Erythroblast (primary cell): ENCODE results near the gene AGPAT4.
A peak's percentile ranks its signal among the peaks of the same experiment; 100 is the strongest.

Experiments
- DNase-seq, 2 experiments: peaks; one replicate each; lab custom pipeline; 2025; lab: John Stamatoyannopoulos, UW
- GATA1 ChIP-seq: IDR thresholded peaks from 2 replicates; pipeline ENCODE4 v1.6.1; 2011; ENCODE audit warnings: low read depth, mild to moderate bottlenecking, control low read depth, low read length, moderate library complexity
- POLR2A ChIP-seq: IDR thresholded peaks from 2 replicates; pipeline ENCODE4 v1.6.1; 2011; ENCODE audit warnings: mild to moderate bottlenecking, low read length

AGPAT4 gene

GRCh38 chr6:161223646-161224045 is 50.2 kb downstream of the AGPAT4 start:
- DNase-seq = no peak
- TF ChIP-seq POLR2A = no peak
- TF ChIP-seq GATA1 = no peak

GRCh38 chr6:161222706-161223234 is 51.1 kb downstream of the AGPAT4 start:
- no peak for DNase-seq
- TF ChIP-seq POLR2A = no peak

- no peak for DNase-seq
- TF ChIP-seq POLR2A (no peak), GATA1 (no peak)
These were observed 53.5 kb downstream of the AGPAT4 start for GRCh38 chr6:161220346-161220745.

- DNase-seq = no peak
- TF ChIP-seq POLR2A (no peak), GATA1 (no peak)
These were observed 54.2 kb downstream of the AGPAT4 start for GRCh38 chr6:161219680-161220079.

GRCh38 chr6:161218222-161218621 is 55.6 kb downstream of the AGPAT4 start:
- no peak for DNase-seq
- no peak for TF ChIP-seq POLR2A
- no peak for TF ChIP-seq GATA1

GRCh38 chr6:161217628-161218027 is 56.2 kb downstream of the AGPAT4 start:
- DNase-seq = no peak
- TF ChIP-seq GATA1 (no peak), POLR2A (no peak)

GRCh38 chr6:161216616-161217205 is 57.1 kb downstream of the AGPAT4 start:
- DNase-seq = no peak
- no peak for TF ChIP-seq GATA1
- TF ChIP-seq POLR2A = no peak

GRCh38 chr6:161215876-161216615 is 57.8 kb downstream of the AGPAT4 start:
- TF ChIP-seq GATA1 (no peak), POLR2A (no peak)
- no peak for DNase-seq

- peak in 1 of 2 experiments; percentile 5 for DNase-seq
These were observed 58.7 kb downstream of the AGPAT4 start for GRCh38 chr6:161215193-161215592.

GRCh38 chr6:161214722-161215121 is 59.1 kb downstream of the AGPAT4 start:
- no peak for TF ChIP-seq POLR2A
- TF ChIP-seq GATA1 = no peak
- DNase-seq = peak in 1 of 2 experiments; percentile 5

More at GRCh38 chr6:161215193-161215592, 58.7 kb downstream of the AGPAT4 start:
- TF ChIP-seq GATA1 = no peak
- TF ChIP-seq POLR2A = no peak

- TF ChIP-seq GATA1 (no peak), POLR2A (no peak)
- no peak for DNase-seq
These were observed 61.0 kb downstream of the AGPAT4 start for GRCh38 chr6:161212902-161213301.

- TF ChIP-seq GATA1 (no peak), POLR2A (no peak)
- no peak for DNase-seq
These were observed 62.4 kb downstream of the AGPAT4 start for GRCh38 chr6:161211380-161212035.

GRCh38 chr6:161210857-161211256 is 63.0 kb downstream of the AGPAT4 start:
- TF ChIP-seq GATA1 (no peak), POLR2A (no peak)
- no peak for DNase-seq

GRCh38 chr6:161207200-161207599 is 66.7 kb downstream of the AGPAT4 start:
- TF ChIP-seq POLR2A (no peak), GATA1 (no peak)
- DNase-seq = no peak
